Measurements from ENCODE around the gene EPG5. TPM values are rescaled to one million over a fixed set of nuclear protein-coding genes. Genes with fewer than 3 reads are reported as not detected.
A peak's percentile ranks its signal among the peaks of the same experiment; 100 is the strongest.
"Not testable (repeated sequence)": the region's sequence is repeated elsewhere in the genome, so short reads cannot be mapped to it uniquely, and the experiment has no call there.

Gene EPG5
- total and polyA plus RNA-seq, 2 donors (not counting 3 experiments of a cell fraction or from before 2014, with no cell fraction given) = 16.7 to 25.6 TPM

DNA sequence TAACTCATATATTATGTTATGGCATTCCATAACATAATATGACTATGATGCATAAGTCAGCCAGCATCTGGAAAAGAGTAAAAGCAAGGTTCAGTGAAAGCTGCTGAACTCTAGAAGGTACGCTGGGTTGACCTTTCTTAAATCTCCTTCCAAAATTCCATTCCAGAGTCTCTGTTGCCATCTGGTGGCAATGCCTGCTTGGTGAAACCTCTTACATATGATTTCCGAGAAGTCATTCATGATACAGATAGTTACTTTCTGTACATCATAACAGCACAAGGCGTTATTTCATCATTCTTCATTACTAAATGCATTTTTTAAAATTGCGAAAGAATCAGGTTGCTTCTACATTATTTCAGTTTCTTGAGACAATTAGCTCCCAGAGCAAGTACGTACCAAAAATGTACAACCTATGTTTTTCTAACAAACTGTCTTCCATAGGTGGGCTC, 7.0 kb upstream of the EPG5 start:
- FAIRE-seq = peak; percentile 62
- no peak overlapping the region for H3K27ac ChIP-seq (ENCODE audit: insufficient read depth, low read depth, low read length)

GRCh38 chr18:45964913-45965312, 2.2 kb downstream of the EPG5 start:
- H3K9me3 ChIP-seq (replicated peaks; ENCODE audit: control insufficient read depth, insufficient read depth, low read length); H3K4me1 ChIP-seq (ENCODE audit: control insufficient read depth, extremely low read depth, insufficient read depth, low read length); H3K4me2 ChIP-seq (ENCODE audit: insufficient read depth, low read length); H3K4me3 ChIP-seq (replicated peaks in 1 of 3; ENCODE audit: insufficient read depth in 1 of 3, low read depth in 1 of 3, low read length in 3 of 3); H4K20me1 ChIP-seq (replicated peaks; ENCODE audit: control insufficient read depth, extremely low read depth, insufficient read depth, low read length); H3K9ac ChIP-seq (replicated peaks; ENCODE audit: extremely low read depth, insufficient read depth, low read length); H3K36me3 ChIP-seq (ENCODE audit: control insufficient read depth in 2 of 2, extremely low read depth in 1 of 2, insufficient read depth in 2 of 2, low read length in 2 of 2); H3K27me3 ChIP-seq (ENCODE audit: control insufficient read depth in 2 of 2, insufficient read depth in 2 of 2, low read length in 2 of 2); H2AFZ ChIP-seq (ENCODE audit: low read depth, low read length); H3K27ac ChIP-seq (ENCODE audit: insufficient read depth, low read depth, low read length); BruUV-seq (replicated peaks); DNase-seq (ENCODE audit: low read depth, low spot score); dilution Hi-C loops (cut with MboI; ENCODE audit: extremely low pct_ligation_motif_present, low sequenced_read_pairs); intact Hi-C loops (cut with micrococcal nuclease); FAIRE-seq; POLR2A ChIA-PET; H3K9me1 ChIP-seq (replicated peaks; ENCODE audit: control insufficient read depth, extremely low read depth, insufficient read depth, low read length): not testable (repeated sequence)
- H3K79me2 ChIP-seq (ENCODE audit: control insufficient read depth, insufficient read depth, low read length) = peaks cover 26% of the 10 kb centered on the region
- CTCF ChIA-PET = interaction anchor here (1.1 kb wide), 1 partner anchor 109 kb away, joined by 3 read pairs; no protein-coding TSS in a partner anchor

More for the DNA sequence above, 7.0 kb upstream of the EPG5 start:
- no peaks in the 10 kb centered on the region for H3K9me3 ChIP-seq (replicated peaks; ENCODE audit: control insufficient read depth, insufficient read depth, low read length)
- H2AFZ ChIP-seq (ENCODE audit: low read depth, low read length) = no peak overlapping the region
- H3K36me3 ChIP-seq (ENCODE audit: control insufficient read depth in 2 of 2, extremely low read depth in 1 of 2, insufficient read depth in 2 of 2, low read length in 2 of 2) = no peaks in the 10 kb centered on the region
- peak; percentile 71 for DNase-seq (ENCODE audit: low read depth, low spot score)
- peaks cover 2% of the 10 kb centered on the region for H4K20me1 ChIP-seq (replicated peaks; ENCODE audit: control insufficient read depth, extremely low read depth, insufficient read depth, low read length)
- no peaks in the 10 kb centered on the region for H3K27me3 ChIP-seq (ENCODE audit: control insufficient read depth in 2 of 2, insufficient read depth in 2 of 2, low read length in 2 of 2)
- no peak overlapping the region for H3K4me3 ChIP-seq (replicated peaks in 1 of 3; ENCODE audit: insufficient read depth in 1 of 3, low read depth in 1 of 3, low read length in 3 of 3)
- H3K79me2 ChIP-seq (ENCODE audit: control insufficient read depth, insufficient read depth, low read length) = no peaks in the 10 kb centered on the region
- no peak overlapping the region for H3K4me2 ChIP-seq (ENCODE audit: insufficient read depth, low read length)
- H3K9ac ChIP-seq (replicated peaks; ENCODE audit: extremely low read depth, insufficient read depth, low read length) = no peak overlapping the region
- no peaks in the 10 kb centered on the region for H3K4me1 ChIP-seq (ENCODE audit: control insufficient read depth, extremely low read depth, insufficient read depth, low read length)
- no peaks in the 10 kb centered on the region for H3K9me1 ChIP-seq (replicated peaks; ENCODE audit: control insufficient read depth, extremely low read depth, insufficient read depth, low read length)
- dilution Hi-C loops (cut with MboI; ENCODE audit: extremely low pct_ligation_motif_present, low sequenced_read_pairs) = no loop called here
- BruUV-seq (replicated peaks) = no TSS peak
- POLR2A ChIA-PET = interaction anchor here (0.6 kb wide), 1 partner anchor 41 kb away, joined by 4 read pairs; no protein-coding TSS in a partner anchor
- CTCF ChIA-PET = interaction anchor here (0.9 to 5.8 kb wide), 10 partner anchors 9 to 353 kb away, joined by 3 to 49 read pairs (median 5); no protein-coding TSS in a partner anchor
- TF ChIP-seq FOS (IDR thresholded peaks at IDR 0.05; ENCODE audit: borderline replicate concordance, insufficient read depth, low read length) = no peak
- TF ChIP-seq, protein P1, sequence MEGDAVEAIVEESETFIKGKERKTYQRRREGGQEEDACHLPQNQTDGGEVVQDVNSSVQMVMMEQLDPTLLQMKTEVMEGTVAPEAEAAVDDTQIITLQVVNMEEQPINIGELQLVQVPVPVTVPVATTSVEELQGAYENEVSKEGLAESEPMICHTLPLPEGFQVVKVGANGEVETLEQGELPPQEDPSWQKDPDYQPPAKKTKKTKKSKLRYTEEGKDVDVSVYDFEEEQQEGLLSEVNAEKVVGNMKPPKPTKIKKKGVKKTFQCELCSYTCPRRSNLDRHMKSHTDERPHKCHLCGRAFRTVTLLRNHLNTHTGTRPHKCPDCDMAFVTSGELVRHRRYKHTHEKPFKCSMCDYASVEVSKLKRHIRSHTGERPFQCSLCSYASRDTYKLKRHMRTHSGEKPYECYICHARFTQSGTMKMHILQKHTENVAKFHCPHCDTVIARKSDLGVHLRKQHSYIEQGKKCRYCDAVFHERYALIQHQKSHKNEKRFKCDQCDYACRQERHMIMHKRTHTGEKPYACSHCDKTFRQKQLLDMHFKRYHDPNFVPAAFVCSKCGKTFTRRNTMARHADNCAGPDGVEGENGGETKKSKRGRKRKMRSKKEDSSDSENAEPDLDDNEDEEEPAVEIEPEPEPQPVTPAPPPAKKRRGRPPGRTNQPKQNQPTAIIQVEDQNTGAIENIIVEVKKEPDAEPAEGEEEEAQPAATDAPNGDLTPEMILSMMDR (IDR thresholded peaks at IDR 0.05; ENCODE audit: extremely low read depth in 1 of 2, insufficient read depth in 1 of 2, low read depth in 1 of 2, low read length in 2 of 2) = peak; percentile 54 to 65
- intact Hi-C loops (cut with micrococcal nuclease) = loop anchor here (1.0 to 2.0 kb wide), 6 partner anchors 23 to 353 kb away; partner anchors contain the start of gene PSTPIP2
